Upper lobe of right lung (tissue), 1 donor: ENCODE results near the gene CASKIN1. TPM values are rescaled to one million over a fixed set of nuclear protein-coding genes. Genes with fewer than 3 reads are reported as not detected.

Source experiments
- ATAC-seq: fragments of 200-7000 bp; cut with Tn5 transposase; one replicate; pipeline ENCODE4 v1.9.1; 2020; ENCODE audit warnings: mild to moderate bottlenecking, moderate library complexity
- DNase-seq: peaks from one replicate; pipeline ENCODE4 v3.0.0-alpha.2; 2020
- H3K27ac ChIP-seq: fragments of 200-600 bp; one replicate; pipeline ENCODE4 v1.8.0; 2022
- H3K27me3 ChIP-seq: fragments of 200-600 bp; one replicate; pipeline ENCODE4 v1.8.0; 2022; ENCODE audit warnings: mild to moderate bottlenecking
- H3K36me3 ChIP-seq: fragments of 200-600 bp; one replicate; pipeline ENCODE4 v1.8.0; 2022
- H3K4me1 ChIP-seq: fragments of 200-600 bp; one replicate; pipeline ENCODE4 v1.8.0; 2022
- H3K4me3 ChIP-seq: fragments of 200-600 bp; one replicate; pipeline ENCODE4 v1.8.0; 2022; ENCODE audit warnings: mild to moderate bottlenecking
- H3K9me3 ChIP-seq: fragments of 200-600 bp; one replicate; pipeline ENCODE4 v1.8.0; 2022
- CTCF ChIP-seq: fragments of 200-600 bp; IDR thresholded peaks from one replicate; pipeline ENCODE4 v1.8.0; 2022; ENCODE audit warnings: antibody characterized with exemption
- intact Hi-C: fragments of 100-400 bp; cut with DNase I; formaldehyde crosslinking; loops from one replicate; pipeline ENCODE4 v1.11.0; 2022
- total RNA-seq: library from RNA; stranded (reverse); fragmentation: NEBNext Ultra II Directional; extraction: Animal tissue kit (Norgen Biotek cat#: 25700); gene quantifications from one replicate; pipeline ENCODE4 v1.2.1, GENCODE V29; 2021
- donor health status: DM: no; HTN: yes; CAD: no; lungs with severe emphysema.

Gene CASKIN1
- total RNA-seq, 1 donor from 2014 or later = 0.06 TPM

GRCh38 chr16:2184346-2184745 lies 12.1 kb downstream of the CASKIN1 start:
- H3K4me1 ChIP-seq = no peaks in the 10 kb centered on the region
- no peaks in the 10 kb centered on the region for H3K36me3 ChIP-seq
- H3K27ac ChIP-seq = no peak overlapping the region
- H3K27me3 ChIP-seq = no peaks in the 10 kb centered on the region
- TF ChIP-seq CTCF = no peak
- no peaks in the 10 kb centered on the region for H3K9me3 ChIP-seq
- ATAC-seq (no peak), DNase-seq (no peak)
- H3K4me3 ChIP-seq = no peak overlapping the region
- intact Hi-C loops = no loop called here

GRCh38 chr16:2183671-2184070 lies 12.7 kb downstream of the CASKIN1 start:
- Histone ChIP-seq H3K36me3 (no peaks in the 10 kb centered on the region), H3K9me3 (no peaks in the 10 kb centered on the region), H3K4me3 (no peak overlapping the region), H3K4me1 (no peaks in the 10 kb centered on the region), H3K27me3 (no peaks in the 10 kb centered on the region), H3K27ac (no peak overlapping the region)
- TF ChIP-seq CTCF = no peak
- DNase-seq = no peak
- intact Hi-C loops = no loop called here
- ATAC-seq = no peak

- no peak for DNase-seq
Observed at GRCh38 chr16:2181952-2182351, 14.5 kb downstream of the CASKIN1 start.

GRCh38 chr16:2180962-2181923 lies 15.2 kb downstream of the CASKIN1 start:
- no peak for TF ChIP-seq CTCF
- ATAC-seq (no peak), DNase-seq (no peak)
- H3K9me3 ChIP-seq = no peaks in the 10 kb centered on the region
- peaks cover 4% of the 10 kb centered on the region for H3K36me3 ChIP-seq
- no peak overlapping the region for H3K27ac ChIP-seq
- H3K4me3 ChIP-seq = no peak overlapping the region
- no peaks in the 10 kb centered on the region for H3K27me3 ChIP-seq
- intact Hi-C loops = no loop called here
- no peaks in the 10 kb centered on the region for H3K4me1 ChIP-seq

More at GRCh38 chr16:2181952-2182351, 14.5 kb downstream of the CASKIN1 start:
- TF ChIP-seq CTCF = no peak
- intact Hi-C loops = no loop called here
- H3K4me1 ChIP-seq = no peaks in the 10 kb centered on the region
- no peak for ATAC-seq
- no peaks in the 10 kb centered on the region for H3K27me3 ChIP-seq
- no peak overlapping the region for H3K4me3 ChIP-seq
- no peaks in the 10 kb centered on the region for H3K9me3 ChIP-seq
- no peak overlapping the region for H3K27ac ChIP-seq
- H3K36me3 ChIP-seq = no peaks in the 10 kb centered on the region

- no peak for TF ChIP-seq CTCF
- DNase-seq = no peak
- intact Hi-C loops = no loop called here
- Histone ChIP-seq H3K27ac (no peak overlapping the region), H3K4me3 (no peak overlapping the region), H3K27me3 (no peaks in the 10 kb centered on the region), H3K36me3 (peaks cover 12% of the 10 kb centered on the region), H3K4me1 (no peaks in the 10 kb centered on the region), H3K9me3 (no peaks in the 10 kb centered on the region)
- ATAC-seq = no peak
Observed at GRCh38 chr16:2180461-2180860, 15.9 kb downstream of the CASKIN1 start.
